ENCODE measurements around the gene MYO1D. TPM values are rescaled to one million over a fixed set of nuclear protein-coding genes. Genes with fewer than 3 reads are reported as not detected.

Gene MYO1D
- total RNA-seq, 1 experiment from 2014 or later = 35.7 TPM

DNA sequence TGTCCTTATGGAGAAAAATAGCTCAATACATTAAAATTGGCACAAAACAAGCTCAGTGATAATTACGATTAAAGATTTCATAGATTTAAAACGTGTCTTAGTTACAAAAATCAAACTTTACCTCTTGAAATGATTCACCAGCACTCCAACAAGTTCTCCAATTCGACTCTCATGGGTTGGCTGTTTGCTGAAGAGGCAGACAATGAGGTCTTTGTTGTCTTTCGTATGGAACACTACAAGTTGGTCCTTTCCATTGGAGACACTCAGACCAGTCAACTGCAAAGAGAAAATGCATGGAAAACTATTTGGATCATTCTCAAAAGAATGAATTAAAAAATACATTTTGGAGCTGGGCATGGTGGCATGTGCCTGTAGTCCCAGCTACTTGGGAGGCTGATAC, 272.0 kb downstream of the MYO1D start (continued):
- TF ChIP-seq ELF1 (IDR thresholded peaks at IDR 0.05; ENCODE audit: borderline replicate concordance, low read depth) = no peak

- Histone ChIP-seq H3K27ac (ENCODE audit: low read depth, low read length) (no peak overlapping the region), H2AFZ (ENCODE audit: low read depth, low read length, poor library complexity, severe bottlenecking) (no peak overlapping the region), H3K4me2 (ENCODE audit: low read length) (no peak overlapping the region), H3K4me3 (replicated peaks in 1 of 2; ENCODE audit: low read depth in 1 of 2, low read length in 2 of 2) (no peak overlapping the region), H3K36me3 (ENCODE audit: control insufficient read depth in 1 of 2, insufficient read depth in 2 of 2, low read length in 2 of 2) (no peaks in the 10 kb centered on the region), H3K27me3 (ENCODE audit: insufficient read depth, low read length) (no peaks in the 10 kb centered on the region), H3K9ac (ENCODE audit: low read length) (no peak overlapping the region), H3K9me3 (ENCODE audit: control insufficient read depth in 1 of 2, insufficient read depth in 1 of 2, low read depth in 1 of 2, low read length in 2 of 2) (no peaks in the 10 kb centered on the region), H3K9me2 (ENCODE audit: insufficient read depth) (no peaks in the 10 kb centered on the region), H3K79me2 (ENCODE audit: insufficient read depth, low read length) (no peaks in the 10 kb centered on the region), H3K4me1 (ENCODE audit: control insufficient read depth in 1 of 2, insufficient read depth in 2 of 2, low read length in 2 of 2) (no peaks in the 10 kb centered on the region), H4K20me1 (ENCODE audit: insufficient read depth) (no peaks in the 10 kb centered on the region)
- POLR2A ChIA-PET = no interaction called here
- no peak for TF ChIP-seq ZFX (IDR thresholded peaks at IDR 0.05)
- no peak for TF ChIP-seq RAD21 (IDR thresholded peaks at IDR 0.05; ENCODE audit: low read depth)
- no peak for TF ChIP-seq CTCF (IDR thresholded peaks at IDR 0.05 in 2 of 3, conservative IDR thresholded peaks at IDR 0.05 in 1 of 3; ENCODE audit: borderline replicate concordance in 1 of 3, insufficient read depth in 1 of 3, low read depth in 2 of 3, low read length in 2 of 3)
- TF ChIP-seq, protein P1, sequence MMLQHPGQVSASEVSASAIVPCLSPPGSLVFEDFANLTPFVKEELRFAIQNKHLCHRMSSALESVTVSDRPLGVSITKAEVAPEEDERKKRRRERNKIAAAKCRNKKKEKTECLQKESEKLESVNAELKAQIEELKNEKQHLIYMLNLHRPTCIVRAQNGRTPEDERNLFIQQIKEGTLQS (IDR thresholded peaks at IDR 0.05) = no peak
- no peak for TF ChIP-seq EGR1 (IDR thresholded peaks at IDR 0.05; ENCODE audit: low read depth)
- no peak for DNase-seq (ENCODE audit: low read depth, low spot score)
- RAD21 ChIA-PET (ENCODE audit: low non-redundant PET in 1 of 2, low total read pairs in 2 of 2, uncharacterized antibody in 2 of 2, unreplicated experiment in 2 of 2) = no interaction called here
- CTCF ChIA-PET = no interaction called here
- intact Hi-C loops (cut with micrococcal nuclease) = no loop called here
- no peak for ATAC-seq
- BruUV-seq (replicated peaks) = no TSS peak
These were observed 274.5 kb downstream of the MYO1D start for GRCh38 chr17:32602396-32602795.

- Histone ChIP-seq H3K4me3 (replicated peaks in 1 of 2; ENCODE audit: low read depth in 1 of 2, low read length in 2 of 2) (no peak overlapping the region), H3K9ac (ENCODE audit: low read length) (no peak overlapping the region), H3K36me3 (ENCODE audit: control insufficient read depth in 1 of 2, insufficient read depth in 2 of 2, low read length in 2 of 2) (no peaks in the 10 kb centered on the region), H2AFZ (ENCODE audit: low read depth, low read length, poor library complexity, severe bottlenecking) (no peak overlapping the region), H3K4me2 (ENCODE audit: low read length) (no peak overlapping the region), H4K20me1 (ENCODE audit: insufficient read depth) (no peaks in the 10 kb centered on the region), H3K27me3 (ENCODE audit: insufficient read depth, low read length) (no peaks in the 10 kb centered on the region), H3K4me1 (ENCODE audit: control insufficient read depth in 1 of 2, insufficient read depth in 2 of 2, low read length in 2 of 2) (no peaks in the 10 kb centered on the region), H3K9me2 (ENCODE audit: insufficient read depth) (no peaks in the 10 kb centered on the region), H3K9me3 (ENCODE audit: control insufficient read depth in 1 of 2, insufficient read depth in 1 of 2, low read depth in 1 of 2, low read length in 2 of 2) (no peaks in the 10 kb centered on the region), H3K79me2 (ENCODE audit: insufficient read depth, low read length) (no peaks in the 10 kb centered on the region), H3K27ac (ENCODE audit: low read depth, low read length) (no peak overlapping the region)
- no peak for ATAC-seq
- no TSS peak for BruUV-seq (replicated peaks)
- ChIA-PET CTCF (no interaction called here), RAD21 (ENCODE audit: low non-redundant PET in 1 of 2, low total read pairs in 2 of 2, uncharacterized antibody in 2 of 2, unreplicated experiment in 2 of 2) (no interaction called here), POLR2A (no interaction called here)
- no peak for DNase-seq (ENCODE audit: low read depth, low spot score)
- intact Hi-C loops (cut with micrococcal nuclease) = no loop called here
- TF ChIP-seq, protein P2, sequence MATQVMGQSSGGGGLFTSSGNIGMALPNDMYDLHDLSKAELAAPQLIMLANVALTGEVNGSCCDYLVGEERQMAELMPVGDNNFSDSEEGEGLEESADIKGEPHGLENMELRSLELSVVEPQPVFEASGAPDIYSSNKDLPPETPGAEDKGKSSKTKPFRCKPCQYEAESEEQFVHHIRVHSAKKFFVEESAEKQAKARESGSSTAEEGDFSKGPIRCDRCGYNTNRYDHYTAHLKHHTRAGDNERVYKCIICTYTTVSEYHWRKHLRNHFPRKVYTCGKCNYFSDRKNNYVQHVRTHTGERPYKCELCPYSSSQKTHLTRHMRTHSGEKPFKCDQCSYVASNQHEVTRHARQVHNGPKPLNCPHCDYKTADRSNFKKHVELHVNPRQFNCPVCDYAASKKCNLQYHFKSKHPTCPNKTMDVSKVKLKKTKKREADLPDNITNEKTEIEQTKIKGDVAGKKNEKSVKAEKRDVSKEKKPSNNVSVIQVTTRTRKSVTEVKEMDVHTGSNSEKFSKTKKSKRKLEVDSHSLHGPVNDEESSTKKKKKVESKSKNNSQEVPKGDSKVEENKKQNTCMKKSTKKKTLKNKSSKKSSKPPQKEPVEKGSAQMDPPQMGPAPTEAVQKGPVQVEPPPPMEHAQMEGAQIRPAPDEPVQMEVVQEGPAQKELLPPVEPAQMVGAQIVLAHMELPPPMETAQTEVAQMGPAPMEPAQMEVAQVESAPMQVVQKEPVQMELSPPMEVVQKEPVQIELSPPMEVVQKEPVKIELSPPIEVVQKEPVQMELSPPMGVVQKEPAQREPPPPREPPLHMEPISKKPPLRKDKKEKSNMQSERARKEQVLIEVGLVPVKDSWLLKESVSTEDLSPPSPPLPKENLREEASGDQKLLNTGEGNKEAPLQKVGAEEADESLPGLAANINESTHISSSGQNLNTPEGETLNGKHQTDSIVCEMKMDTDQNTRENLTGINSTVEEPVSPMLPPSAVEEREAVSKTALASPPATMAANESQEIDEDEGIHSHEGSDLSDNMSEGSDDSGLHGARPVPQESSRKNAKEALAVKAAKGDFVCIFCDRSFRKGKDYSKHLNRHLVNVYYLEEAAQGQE (IDR thresholded peaks at IDR 0.05; ENCODE audit: low read depth) = no peak
- TF ChIP-seq POLR2AphosphoS5 (IDR thresholded peaks at IDR 0.05; ENCODE audit: low read depth, low read length) (no peak), ELF1 (IDR thresholded peaks at IDR 0.05; ENCODE audit: borderline replicate concordance, low read depth) (no peak), MAX (IDR thresholded peaks at IDR 0.05) (no peak), EZH2 (IDR thresholded peaks at IDR 0.05) (no peak), EGR1 (IDR thresholded peaks at IDR 0.05; ENCODE audit: low read depth) (no peak), RAD21 (IDR thresholded peaks at IDR 0.05; ENCODE audit: low read depth) (no peak)
- TF ChIP-seq, protein P1 (IDR thresholded peaks at IDR 0.05) = no peak
These were observed 275.1 kb downstream of the MYO1D start for GRCh38 chr17:32601866-32602265.

Data from HCT116 (cell line).